Natural killer cell (primary cell): Measurements from ENCODE around the gene UBASH3B. TPM values are rescaled to one million over a fixed set of nuclear protein-coding genes. Genes with fewer than 3 reads are reported as not detected.

Experiments
- ATAC-seq, 3 donors: fragments of 150-1000 bp in 2 of 3; fragments of 200-7000 bp in 1 of 3; cut with Tn5 transposase; 1 replicate in 1 of 3; 2 replicates in 2 of 3; pipeline ENCODE4 v1.10.0; 2021; ENCODE audit warnings: mild to moderate bottlenecking in 2 of 3, moderate library complexity in 2 of 3
- DNase-seq, 2 donors: peaks; one replicate each; pipeline versions ENCODE4 v3.0.0 to v3.0.0-alpha.2; 2013 to 2021; ENCODE audit warnings: mixed read lengths in 1 of 2
- H3K27ac ChIP-seq: one replicate; pipeline ENCODE4 v1.5.1; 2013; ENCODE audit warnings: mild to moderate bottlenecking, low read length
- H3K27me3 ChIP-seq: one replicate; pipeline ENCODE4 v1.6.1; 2013; ENCODE audit warnings: low read length; ENCODE audit not compliant: control insufficient read depth, insufficient read depth
- H3K36me3 ChIP-seq: one replicate; pipeline ENCODE4 v1.6.1; 2013; ENCODE audit warnings: low read length; ENCODE audit not compliant: control insufficient read depth, insufficient read depth
- H3K4me1 ChIP-seq: one replicate; pipeline ENCODE4 v1.6.1; 2013; ENCODE audit warnings: low read length; ENCODE audit not compliant: control insufficient read depth, insufficient read depth
- H3K4me3 ChIP-seq: one replicate; pipeline ENCODE4 v1.5.1; 2013; ENCODE audit warnings: low read length
- H3K9me3 ChIP-seq: one replicate; pipeline ENCODE4 v1.6.1; 2013; ENCODE audit warnings: low read length; ENCODE audit not compliant: control insufficient read depth, insufficient read depth
- H3K27ac Mint-ChIP-seq, 2 donors: one replicate each; pipeline ENCODE4 v1.8.0; 2022; ENCODE audit warnings: mild to moderate bottlenecking in 2 of 2, mixed read lengths in 2 of 2, moderate library complexity in 1 of 2
- H3K27me3 Mint-ChIP-seq, 2 donors: one replicate each; pipeline ENCODE4 v1.8.0; 2022; ENCODE audit warnings: low read depth in 2 of 2, mixed read lengths in 2 of 2
- H3K36me3 Mint-ChIP-seq: one replicate; pipeline ENCODE4 v1.8.0; 2022; ENCODE audit warnings: mixed read lengths
- H3K4me1 Mint-ChIP-seq, 2 donors: one replicate each; pipeline ENCODE4 v1.8.0; 2022; ENCODE audit warnings: mixed read lengths in 2 of 2
- H3K4me3 Mint-ChIP-seq: one replicate; pipeline ENCODE4 v1.8.0; 2022; ENCODE audit warnings: mild to moderate bottlenecking, moderate library complexity, mixed read lengths
- H3K9me3 Mint-ChIP-seq, 2 donors: one replicate each; pipeline ENCODE4 v1.8.0; 2022; ENCODE audit warnings: mixed read lengths in 2 of 2
- WGBS: methylation state at CpG from one replicate; pipeline ENCODE4 v1.1.7; 2013; ENCODE audit warnings: missing lambda C conversion rate; ENCODE audit not compliant: insufficient coverage; 5-methylcytosine and 5-hydroxymethylcytosine counted together
- intact Hi-C: fragments of 100-400 bp; cut with micrococcal nuclease; formaldehyde crosslinking; loops from one replicate; pipeline ENCODE4 v1.14.2; 2022
- total RNA-seq, 4 donors: library from RNA; stranded (reverse); fragments of 120-200 nt in 1 of 4; gene quantifications; one replicate each; pipeline versions ENCODE4 v1.2.3 to v1.2.4, GENCODE V29; 2013 to 2022
- TF ChIP-seq, protein P1 (sequence below): fragments of 200-600 bp; IDR thresholded peaks from one replicate; pipeline ENCODE4 v1.8.0; 2022; ENCODE audit warnings: antibody characterized with exemption

Gene UBASH3B
- total RNA-seq, 3 donors from 2014 or later (not counting 1 experiment from before 2014, with no cell fraction given): 28.7 to 33.9 (median 33.5) TPM

DNA sequence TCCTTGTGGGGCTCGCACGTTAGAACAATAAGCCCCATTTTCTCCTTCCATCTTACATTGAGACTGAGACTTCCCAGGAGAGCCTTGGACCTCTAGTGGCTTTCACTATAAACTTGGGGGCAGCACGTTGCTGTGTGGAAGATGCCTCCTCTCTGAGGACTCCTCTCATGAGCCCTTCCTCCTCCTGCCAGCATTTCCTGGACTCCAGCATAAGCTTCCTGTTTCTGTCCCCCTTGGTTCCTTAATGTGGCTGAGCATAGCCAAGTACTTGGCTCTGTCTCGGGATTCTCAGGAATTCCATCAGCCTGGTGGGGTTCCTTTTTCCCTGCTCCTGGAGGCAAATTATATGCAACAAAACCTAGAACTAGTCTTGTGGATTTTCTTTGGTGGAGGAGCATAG is 38.8 kb upstream of the UBASH3B start:
- TF ChIP-seq, protein P1, sequence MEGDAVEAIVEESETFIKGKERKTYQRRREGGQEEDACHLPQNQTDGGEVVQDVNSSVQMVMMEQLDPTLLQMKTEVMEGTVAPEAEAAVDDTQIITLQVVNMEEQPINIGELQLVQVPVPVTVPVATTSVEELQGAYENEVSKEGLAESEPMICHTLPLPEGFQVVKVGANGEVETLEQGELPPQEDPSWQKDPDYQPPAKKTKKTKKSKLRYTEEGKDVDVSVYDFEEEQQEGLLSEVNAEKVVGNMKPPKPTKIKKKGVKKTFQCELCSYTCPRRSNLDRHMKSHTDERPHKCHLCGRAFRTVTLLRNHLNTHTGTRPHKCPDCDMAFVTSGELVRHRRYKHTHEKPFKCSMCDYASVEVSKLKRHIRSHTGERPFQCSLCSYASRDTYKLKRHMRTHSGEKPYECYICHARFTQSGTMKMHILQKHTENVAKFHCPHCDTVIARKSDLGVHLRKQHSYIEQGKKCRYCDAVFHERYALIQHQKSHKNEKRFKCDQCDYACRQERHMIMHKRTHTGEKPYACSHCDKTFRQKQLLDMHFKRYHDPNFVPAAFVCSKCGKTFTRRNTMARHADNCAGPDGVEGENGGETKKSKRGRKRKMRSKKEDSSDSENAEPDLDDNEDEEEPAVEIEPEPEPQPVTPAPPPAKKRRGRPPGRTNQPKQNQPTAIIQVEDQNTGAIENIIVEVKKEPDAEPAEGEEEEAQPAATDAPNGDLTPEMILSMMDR: no peak
- 61% methylated on average over 4 of the region's 4 CpGs for WGBS
- Histone ChIP-seq H3K4me1 (no peaks in the 10 kb centered on the region), H3K27ac (no peak overlapping the region), H3K27me3 (no peaks in the 10 kb centered on the region), H3K9me3 (no peaks in the 10 kb centered on the region), H3K36me3 (no peaks in the 10 kb centered on the region), H3K4me3 (no peak overlapping the region)
- DNase-seq: no peak
- no peak overlapping the region for H3K4me3 Mint-ChIP-seq
- no peak for ATAC-seq
- H3K4me1 Mint-ChIP-seq: no peaks in the 10 kb centered on the region
- H3K36me3 Mint-ChIP-seq: no peaks in the 10 kb centered on the region
- no peak overlapping the region for H3K27ac Mint-ChIP-seq
- intact Hi-C loops: no loop called here
- H3K9me3 Mint-ChIP-seq: no peaks in the 10 kb centered on the region
- peaks cover 2 to 3% of the 10 kb centered on the region in 2 donors for H3K27me3 Mint-ChIP-seq

DNA sequence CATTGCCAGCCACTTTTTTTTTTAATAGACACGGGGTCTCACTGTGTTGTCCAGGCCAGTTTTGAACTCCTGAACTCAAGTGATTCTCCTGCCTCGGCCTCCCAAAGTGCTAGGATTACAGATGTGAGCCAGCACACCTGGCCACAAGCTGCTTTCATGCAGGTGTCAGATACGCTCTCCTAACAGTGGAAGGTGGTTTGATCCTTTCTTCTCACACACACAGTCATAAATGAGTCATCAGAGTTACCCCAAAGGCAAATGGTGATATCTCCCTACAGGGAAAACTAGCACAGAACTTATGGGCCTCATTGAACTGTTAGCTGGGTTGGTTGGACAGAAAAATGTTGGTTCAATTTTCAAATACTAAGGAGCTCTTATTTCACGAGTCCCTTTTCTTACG is 38.2 kb upstream of the UBASH3B start:
- no peak for ATAC-seq
- H3K27ac ChIP-seq: no peak overlapping the region
- intact Hi-C loops: no loop called here
- H3K4me3 ChIP-seq: no peak overlapping the region
- Mint-ChIP-seq H3K27me3 (peaks cover 5 to 7% of the 10 kb centered on the region in 2 donors), H3K27ac (no peak overlapping the region), H3K9me3 (no peaks in the 10 kb centered on the region), H3K4me3 (no peak overlapping the region), H3K36me3 (no peaks in the 10 kb centered on the region), H3K4me1 (no peaks in the 10 kb centered on the region)
- TF ChIP-seq, protein P1: no peak
- H3K27me3 ChIP-seq: no peaks in the 10 kb centered on the region
- WGBS: 84% methylated on average over 4 of the region's 5 CpGs
- DNase-seq: no peak
- no peaks in the 10 kb centered on the region for H3K9me3 ChIP-seq
- H3K4me1 ChIP-seq: no peaks in the 10 kb centered on the region
- no peaks in the 10 kb centered on the region for H3K36me3 ChIP-seq

DNA sequence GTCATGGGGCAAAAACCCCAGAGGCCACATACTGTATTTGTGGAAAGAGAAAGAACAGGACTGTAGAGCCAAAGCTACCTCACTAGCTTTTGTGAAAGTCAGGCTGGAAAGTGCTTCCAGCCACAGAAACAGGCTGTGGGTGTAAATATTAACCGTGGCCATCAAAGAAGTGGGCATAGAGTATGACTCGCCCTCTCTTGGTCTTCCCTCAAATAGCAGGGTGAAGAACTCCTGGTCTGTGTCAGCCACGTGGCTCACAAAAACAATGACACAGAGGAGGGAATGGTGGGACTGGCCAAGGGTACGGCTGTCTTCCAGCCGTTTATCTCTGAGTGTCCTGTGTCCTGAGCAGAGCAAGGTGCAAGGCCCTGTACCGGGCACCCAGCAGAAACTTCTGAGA is 37.6 kb upstream of the UBASH3B start:
- no peaks in the 10 kb centered on the region for H3K4me1 ChIP-seq
- H3K27ac ChIP-seq: no peak overlapping the region
- Mint-ChIP-seq H3K27me3 (peaks cover 5 to 7% of the 10 kb centered on the region in 2 donors), H3K27ac (no peak overlapping the region), H3K4me3 (no peak overlapping the region), H3K4me1 (no peaks in the 10 kb centered on the region), H3K9me3 (no peaks in the 10 kb centered on the region), H3K36me3 (no peaks in the 10 kb centered on the region)
- no peaks in the 10 kb centered on the region for H3K9me3 ChIP-seq
- no peak overlapping the region for H3K4me3 ChIP-seq
- no peak for ATAC-seq
- DNase-seq: no peak
- TF ChIP-seq, protein P1: no peak
- no peaks in the 10 kb centered on the region for H3K36me3 ChIP-seq
- 86% methylated on average over 6 of the region's 6 CpGs for WGBS
- H3K27me3 ChIP-seq: no peaks in the 10 kb centered on the region
- intact Hi-C loops: no loop called here

DNA sequence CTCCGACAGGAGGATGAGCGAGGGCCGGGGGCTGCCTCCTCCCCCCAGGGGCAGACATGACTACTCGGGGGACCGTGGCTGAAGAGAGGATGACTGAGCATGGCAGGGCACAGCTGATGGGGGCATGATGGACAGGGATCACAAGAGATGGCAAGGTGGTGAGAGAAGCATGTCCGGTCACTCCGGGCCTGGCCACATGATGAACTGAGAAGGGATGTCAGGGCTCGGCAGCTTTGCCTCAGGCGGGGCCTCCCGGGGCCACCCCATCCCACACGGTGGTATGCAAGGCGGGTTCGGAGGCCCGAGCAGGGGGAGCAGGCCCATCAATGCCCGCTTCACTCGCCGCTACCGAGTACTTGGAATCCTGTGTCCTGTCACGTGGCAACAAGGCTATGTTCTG is 36.6 kb upstream of the UBASH3B start:
- Mint-ChIP-seq H3K4me3 (no peak overlapping the region), H3K4me1 (no peaks in the 10 kb centered on the region), H3K27ac (no peak overlapping the region), H3K27me3 (peaks cover 5 to 7% of the 10 kb centered on the region in 2 donors), H3K9me3 (no peaks in the 10 kb centered on the region), H3K36me3 (no peaks in the 10 kb centered on the region)
- ATAC-seq: no peak
- Histone ChIP-seq H3K36me3 (no peaks in the 10 kb centered on the region), H3K4me3 (no peak overlapping the region), H3K4me1 (no peaks in the 10 kb centered on the region), H3K9me3 (no peaks in the 10 kb centered on the region), H3K27me3 (no peaks in the 10 kb centered on the region), H3K27ac (no peak overlapping the region)
- WGBS: 94% methylated on average over 18 of the region's 19 CpGs
- intact Hi-C loops: no loop called here
- TF ChIP-seq, protein P1: no peak
- no peak for DNase-seq
